Caki2 (cell line): ENCODE measurements around the gene G6PC1. TPM values are rescaled to one million over a fixed set of nuclear protein-coding genes. Genes with fewer than 3 reads are reported as not detected.
"Not testable (repeated sequence)": the region's sequence is repeated elsewhere in the genome, so short reads cannot be mapped to it uniquely, and the experiment has no call there.

Experiments used
- DNase-seq: peaks from one replicate; pipeline ENCODE4 v3.0.0-alpha.2; 2015; ENCODE audit warnings: low read depth
- in situ Hi-C: cut with HindIII; loops from 2 replicates; pipeline ENCODE4 v1.10.0; 2016; ENCODE audit warnings: low sequenced_read_pairs, low pct_unique_long_range_greater_than_20kb, mixed read lengths
- total RNA-seq: library from RNA; depleted of rRNA; stranded (reverse); fragments of >200 nt; shearing (Covaris generic); gene quantifications from 2 replicates; pipeline ENCODE4 v1.2.3, GENCODE V29; 2014; ENCODE audit warnings: low replicate concordance; rRNA removed

Gene G6PC1
- total RNA-seq, 1 experiment from 2014 or later, result not detected

GRCh38 chr17:42920106-42920900 lies 19.7 kb downstream of the G6PC1 start:
- in situ Hi-C loops, result no loop called here
- no peak for DNase-seq

DNA sequence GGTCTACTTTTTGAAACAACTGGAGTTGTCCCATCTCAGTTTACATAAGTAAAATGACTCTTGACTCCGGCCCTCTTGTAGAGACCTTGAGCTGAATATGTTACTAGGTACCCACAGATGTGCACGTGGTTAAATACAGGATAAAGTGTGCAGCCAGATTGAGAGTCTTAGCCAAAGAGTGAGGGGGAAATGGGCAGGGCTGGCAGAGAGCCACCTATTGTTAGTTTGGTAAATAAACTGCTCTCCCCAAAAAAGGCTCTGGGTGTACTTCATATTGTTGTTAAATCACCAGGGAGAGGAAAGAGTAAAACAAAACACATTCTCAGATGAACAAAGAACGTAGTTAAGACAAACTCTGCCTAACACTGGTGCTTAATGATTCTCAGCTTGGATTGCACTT lies 20.3 kb downstream of the G6PC1 start:
- in situ Hi-C loops, result no loop called here
- DNase-seq, result no peak

GRCh38 chr17:42922294-42922693 lies 21.7 kb downstream of the G6PC1 start:
- in situ Hi-C loops, result no loop called here
- DNase-seq, result no peak

- DNase-seq, in situ Hi-C loops: not testable (repeated sequence)
These were observed 22.9 kb downstream of the G6PC1 start for GRCh38 chr17:42923472-42923871.

DNA sequence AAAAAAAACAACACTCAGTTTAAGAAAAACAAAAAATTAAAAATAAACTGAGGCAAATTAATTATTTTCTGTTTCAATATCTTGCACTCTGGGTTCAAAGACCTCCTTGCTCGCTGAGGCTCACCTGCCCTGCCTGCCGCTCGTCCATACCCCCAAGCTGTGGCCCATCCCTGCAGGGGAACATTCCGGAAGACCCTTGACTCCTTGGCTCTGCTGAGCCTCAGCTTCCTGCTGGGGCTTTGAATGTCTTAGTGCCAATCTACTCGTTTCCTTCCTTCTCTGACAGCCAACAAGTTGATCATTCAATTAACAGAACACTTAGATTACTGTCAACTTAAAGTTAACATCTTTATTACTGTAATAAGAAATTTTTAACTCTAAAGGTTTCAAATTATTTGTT lies 24.3 kb downstream of the G6PC1 start:
- in situ Hi-C loops, result no loop called here
- no peak for DNase-seq

GRCh38 chr17:42928714-42929496 lies 28.3 kb downstream of the G6PC1 start:
- peak; percentile 87 for DNase-seq
- in situ Hi-C loops, result no loop called here

- in situ Hi-C loops, result no loop called here
- no peak for DNase-seq
These were observed 28.9 kb downstream of the G6PC1 start for GRCh38 chr17:42929497-42929844.

GRCh38 chr17:42937712-42938596 lies 37.4 kb downstream of the G6PC1 start:
- in situ Hi-C loops, result no loop called here
- DNase-seq, result peak; percentile 54

DNA sequence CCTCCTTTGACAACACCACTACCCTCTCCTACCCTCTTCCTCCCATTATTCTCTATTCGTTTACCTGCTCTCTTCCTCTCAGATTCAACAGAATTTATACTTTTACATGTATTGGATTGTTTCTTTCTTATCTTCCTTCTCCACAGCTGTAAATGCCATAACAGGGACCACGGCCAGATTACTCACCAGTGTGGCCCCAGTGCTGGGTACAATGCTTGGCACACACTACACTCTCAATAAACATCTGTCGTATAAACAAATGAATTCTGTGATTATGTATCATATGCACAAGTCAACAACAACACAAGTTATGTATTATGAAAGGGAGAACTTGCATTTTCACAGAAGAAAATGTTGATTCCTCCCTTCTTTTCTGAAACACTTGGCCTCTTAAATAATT lies 43.6 kb downstream of the G6PC1 start:
- no peak for DNase-seq
- in situ Hi-C loops, result no loop called here

DNA sequence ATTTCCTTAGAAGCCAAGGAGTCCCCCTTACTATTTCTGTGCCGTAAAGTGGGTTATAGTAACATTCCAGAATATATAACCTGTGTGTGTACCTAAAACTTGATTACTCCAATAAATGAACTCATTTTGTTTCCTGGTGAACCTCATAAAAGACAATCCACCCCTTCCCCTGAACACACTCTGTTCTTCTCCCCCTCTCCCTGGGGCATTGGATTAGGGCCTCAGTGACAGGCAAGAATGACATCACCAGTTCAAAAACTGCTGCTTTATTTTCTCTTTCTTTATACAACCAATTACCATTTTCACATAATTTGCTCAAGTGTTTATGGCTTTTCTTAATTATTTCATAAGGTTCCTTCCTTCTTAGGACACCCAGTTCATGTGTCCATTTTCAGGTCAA lies 46.2 kb downstream of the G6PC1 start:
- no peak for DNase-seq
- in situ Hi-C loops, result no loop called here

GRCh38 chr17:42950044-42950783 lies 49.6 kb downstream of the G6PC1 start:
- DNase-seq, result no peak
- in situ Hi-C loops, result no loop called here

Other genes with a start within 250 kb of the G6PC1 start
- gene TUBG2, start 241.5 kb upstream of the G6PC1 start, total RNA-seq, result 3.1 and 6.7 TPM in 2 replicates
- gene PLEKHH3, start 223.8 kb upstream of the G6PC1 start, total RNA-seq, result 20.5 and 21.5 TPM in 2 replicates
- gene CCR10, start 219.0 kb upstream of the G6PC1 start, total RNA-seq, result not detected in 2 replicates
- gene CNTNAP1, start 218.3 kb upstream of the G6PC1 start, total RNA-seq, result 2.0 and 3.2 TPM in 2 replicates
- 8.2 and 21.3 TPM in 2 replicates for gene EZH1, start 155.8 kb upstream of the G6PC1 start, total RNA-seq
- gene RAMP2, start 139.6 kb upstream of the G6PC1 start, total RNA-seq, result not detected in 2 replicates
- gene VPS25, start 127.3 kb upstream of the G6PC1 start, total RNA-seq, result 123 and 179 TPM in 2 replicates
- not detected in 2 replicates for gene WNK4, start 120.2 kb upstream of the G6PC1 start, total RNA-seq
- 211 and 246 TPM in 2 replicates for gene COA3, start 102.1 kb upstream of the G6PC1 start, total RNA-seq
- gene CNTD1, start 101.9 kb upstream of the G6PC1 start, total RNA-seq, result 0.09 TPM in 1 of 2 replicates, not detected in the other
- 107 and 132 TPM in 2 replicates for gene BECN1, start 76.5 kb upstream of the G6PC1 start, total RNA-seq
- 61.1 and 83.1 TPM in 2 replicates for gene PSME3, start 67.4 kb upstream of the G6PC1 start, total RNA-seq
- gene AOC2, start 56.2 kb upstream of the G6PC1 start, total RNA-seq, result 0.38 TPM in 1 of 2 replicates, not detected in the other
- 0.17 TPM in 1 of 2 replicates, not detected in the other for gene AOC3, start 49.6 kb upstream of the G6PC1 start, total RNA-seq
- gene AARSD1, start 63.7 kb downstream of the G6PC1 start, total RNA-seq, result 38.8 and 50.3 TPM in 2 replicates
- gene PTGES3L, start 79.3 kb downstream of the G6PC1 start, total RNA-seq, result not detected in 2 replicates
- gene RUNDC1, start 79.8 kb downstream of the G6PC1 start, total RNA-seq, result 8.9 and 9.8 TPM in 2 replicates
- 1,310 and 1,529 TPM in 2 replicates for gene RPL27, start 97.6 kb downstream of the G6PC1 start, total RNA-seq
- gene IFI35, start 106.0 kb downstream of the G6PC1 start, total RNA-seq, result 42.9 and 90.9 TPM in 2 replicates
- 163 and 181 TPM in 2 replicates for gene VAT1, start 121.6 kb downstream of the G6PC1 start, total RNA-seq
- gene RND2, start 124.4 kb downstream of the G6PC1 start, total RNA-seq, result 1.2 TPM in 1 of 2 replicates, not detected in the other
- gene BRCA1, start 224.6 kb downstream of the G6PC1 start, total RNA-seq, result 36.4 and 41.3 TPM in 2 replicates